ENCODE results near the gene MTUS2. TPM values are rescaled to one million over a fixed set of nuclear protein-coding genes. Genes with fewer than 3 reads are reported as not detected.

MTUS2 gene
- total and polyA plus RNA-seq, 10 of the 15 experiments (the other 5 are each of a cell fraction or from before 2014, with no cell fraction given): under 0.01 to 0.05 (median 0.02) TPM; not detected in 6

GRCh38 chr13:29500386-29500785, 680.2 kb downstream of the MTUS2 start:
- DNase-seq (ENCODE audit: low read depth, low spot score) (no peak), ATAC-seq (no peak), FAIRE-seq (no peak)
- no peaks in the 10 kb centered on the region for H3K36me3 ChIP-seq (ENCODE audit: control insufficient read depth in 2 of 2, insufficient read depth in 2 of 2, low read length in 1 of 2)
- TF ChIP-seq HSF1 (IDR thresholded peaks at IDR 0.05; ENCODE audit: low read depth, low read length): no peak
- TF ChIP-seq ESRRA (IDR thresholded peaks at IDR 0.05; ENCODE audit: low read length): no peak
- TF ChIP-seq POLR2A (IDR thresholded peaks at IDR 0.05; ENCODE audit: low read depth, low read length): no peak
- TF ChIP-seq CTCF (IDR thresholded peaks at IDR 0.05 in 2 of 3, conservative IDR thresholded peaks at IDR 0.05 in 1 of 3; ENCODE audit: control insufficient read depth in 2 of 3, extremely low read depth in 1 of 3, insufficient read depth in 1 of 3, low read depth in 3 of 3, low read length in 3 of 3): no peak
- TF ChIP-seq PRDM15 (CRISPR knock-in tag; IDR thresholded peaks at IDR 0.05): no peak
- no peak for TF ChIP-seq PAX5 (IDR thresholded peaks at IDR 0.05; ENCODE audit: borderline replicate concordance, low read depth, low read length)
- no peak for TF ChIP-seq SIN3A (IDR thresholded peaks at IDR 0.05; ENCODE audit: low read depth, low read length)
- no peak for TF ChIP-seq NRF1 (conservative IDR thresholded peaks at IDR 0.05; ENCODE audit: low read depth, low read length)
- no peak overlapping the region for H3K27ac ChIP-seq (ENCODE audit: control insufficient read depth, insufficient read depth)
- ChIA-PET SMC1A (ENCODE audit: uncharacterized antibody, unreplicated experiment) (no interaction called here), RAD21 (ENCODE audit: unreplicated experiment) (no interaction called here), CTCF (no interaction called here), POLR2A (no interaction called here)
- 41% methylated on average over 7 of the region's 7 CpGs for WGBS (ENCODE audit: insufficient coverage, insufficient replicate concordance, low lambda C conversion rate, missing lambda C conversion rate)
- BruUV-seq (replicated peaks): no TSS peak
- peaks cover 7% of the 10 kb centered on the region for H3K4me1 ChIP-seq (ENCODE audit: control insufficient read depth, insufficient read depth, low read length)
- in situ Hi-C loops (cut with MboI) (no loop called here), intact Hi-C loops (cut with micrococcal nuclease; ENCODE audit: unreplicated experiment) (no loop called here)
- H3K4me2 ChIP-seq (ENCODE audit: control insufficient read depth, insufficient read depth): no peak overlapping the region
- H4K20me1 ChIP-seq (ENCODE audit: control insufficient read depth, insufficient read depth): no peaks in the 10 kb centered on the region
- H2AFZ ChIP-seq (ENCODE audit: control insufficient read depth, low read depth, low read length): no peak overlapping the region
- no peaks in the 10 kb centered on the region for H3K27me3 ChIP-seq (replicated peaks in 1 of 2; ENCODE audit: control insufficient read depth in 2 of 2, insufficient read depth in 2 of 2, low read length in 1 of 2)
- no peaks in the 10 kb centered on the region for H3K79me2 ChIP-seq (ENCODE audit: control insufficient read depth, insufficient read depth, low read length)
- no peak overlapping the region for H3K4me3 ChIP-seq
- no peak overlapping the region for H3K9ac ChIP-seq (ENCODE audit: control insufficient read depth, insufficient read depth, low read length)
- H3K9me3 ChIP-seq (replicated peaks; ENCODE audit: control insufficient read depth, insufficient read depth, low read length): no peaks in the 10 kb centered on the region
